ENCODE results near the gene PLEKHB1.

GRCh38 chr11:73705053-73705452 lies 58.7 kb downstream of the PLEKHB1 start:
- TF ChIP-seq, protein P1, sequence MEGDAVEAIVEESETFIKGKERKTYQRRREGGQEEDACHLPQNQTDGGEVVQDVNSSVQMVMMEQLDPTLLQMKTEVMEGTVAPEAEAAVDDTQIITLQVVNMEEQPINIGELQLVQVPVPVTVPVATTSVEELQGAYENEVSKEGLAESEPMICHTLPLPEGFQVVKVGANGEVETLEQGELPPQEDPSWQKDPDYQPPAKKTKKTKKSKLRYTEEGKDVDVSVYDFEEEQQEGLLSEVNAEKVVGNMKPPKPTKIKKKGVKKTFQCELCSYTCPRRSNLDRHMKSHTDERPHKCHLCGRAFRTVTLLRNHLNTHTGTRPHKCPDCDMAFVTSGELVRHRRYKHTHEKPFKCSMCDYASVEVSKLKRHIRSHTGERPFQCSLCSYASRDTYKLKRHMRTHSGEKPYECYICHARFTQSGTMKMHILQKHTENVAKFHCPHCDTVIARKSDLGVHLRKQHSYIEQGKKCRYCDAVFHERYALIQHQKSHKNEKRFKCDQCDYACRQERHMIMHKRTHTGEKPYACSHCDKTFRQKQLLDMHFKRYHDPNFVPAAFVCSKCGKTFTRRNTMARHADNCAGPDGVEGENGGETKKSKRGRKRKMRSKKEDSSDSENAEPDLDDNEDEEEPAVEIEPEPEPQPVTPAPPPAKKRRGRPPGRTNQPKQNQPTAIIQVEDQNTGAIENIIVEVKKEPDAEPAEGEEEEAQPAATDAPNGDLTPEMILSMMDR (IDR thresholded peaks at IDR 0.05): no peak
- TF ChIP-seq EZH2 (IDR thresholded peaks at IDR 0.05): no peak

All from neural progenitor cell (in vitro differentiated cells).